ENCODE measurements around the gene TNP2.

GRCh38 chr16:11306997-11307638 is 38.0 kb upstream of the TNP2 start:
- TF ChIP-seq CTCF (IDR thresholded peaks at IDR 0.05) = no peak
- TF ChIP-seq ZFX (IDR thresholded peaks at IDR 0.05; ENCODE audit: borderline replicate concordance) = no peak

Data from 22Rv1 (cell line).